Stromal cell of bone marrow (primary cell): ENCODE data around the gene GRIN3B.
"Not testable (repeated sequence)": the region's sequence is repeated elsewhere in the genome, so short reads cannot be mapped to it uniquely, and the experiment has no call there.

Experiments used
- DNase-seq: peaks from one replicate; pipeline ENCODE4 v3.0.0-alpha.2; 2012; ENCODE audit warnings: low read depth

Gene GRIN3B, protein sequence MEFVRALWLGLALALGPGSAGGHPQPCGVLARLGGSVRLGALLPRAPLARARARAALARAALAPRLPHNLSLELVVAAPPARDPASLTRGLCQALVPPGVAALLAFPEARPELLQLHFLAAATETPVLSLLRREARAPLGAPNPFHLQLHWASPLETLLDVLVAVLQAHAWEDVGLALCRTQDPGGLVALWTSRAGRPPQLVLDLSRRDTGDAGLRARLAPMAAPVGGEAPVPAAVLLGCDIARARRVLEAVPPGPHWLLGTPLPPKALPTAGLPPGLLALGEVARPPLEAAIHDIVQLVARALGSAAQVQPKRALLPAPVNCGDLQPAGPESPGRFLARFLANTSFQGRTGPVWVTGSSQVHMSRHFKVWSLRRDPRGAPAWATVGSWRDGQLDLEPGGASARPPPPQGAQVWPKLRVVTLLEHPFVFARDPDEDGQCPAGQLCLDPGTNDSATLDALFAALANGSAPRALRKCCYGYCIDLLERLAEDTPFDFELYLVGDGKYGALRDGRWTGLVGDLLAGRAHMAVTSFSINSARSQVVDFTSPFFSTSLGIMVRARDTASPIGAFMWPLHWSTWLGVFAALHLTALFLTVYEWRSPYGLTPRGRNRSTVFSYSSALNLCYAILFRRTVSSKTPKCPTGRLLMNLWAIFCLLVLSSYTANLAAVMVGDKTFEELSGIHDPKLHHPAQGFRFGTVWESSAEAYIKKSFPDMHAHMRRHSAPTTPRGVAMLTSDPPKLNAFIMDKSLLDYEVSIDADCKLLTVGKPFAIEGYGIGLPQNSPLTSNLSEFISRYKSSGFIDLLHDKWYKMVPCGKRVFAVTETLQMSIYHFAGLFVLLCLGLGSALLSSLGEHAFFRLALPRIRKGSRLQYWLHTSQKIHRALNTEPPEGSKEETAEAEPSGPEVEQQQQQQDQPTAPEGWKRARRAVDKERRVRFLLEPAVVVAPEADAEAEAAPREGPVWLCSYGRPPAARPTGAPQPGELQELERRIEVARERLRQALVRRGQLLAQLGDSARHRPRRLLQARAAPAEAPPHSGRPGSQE

DNA sequence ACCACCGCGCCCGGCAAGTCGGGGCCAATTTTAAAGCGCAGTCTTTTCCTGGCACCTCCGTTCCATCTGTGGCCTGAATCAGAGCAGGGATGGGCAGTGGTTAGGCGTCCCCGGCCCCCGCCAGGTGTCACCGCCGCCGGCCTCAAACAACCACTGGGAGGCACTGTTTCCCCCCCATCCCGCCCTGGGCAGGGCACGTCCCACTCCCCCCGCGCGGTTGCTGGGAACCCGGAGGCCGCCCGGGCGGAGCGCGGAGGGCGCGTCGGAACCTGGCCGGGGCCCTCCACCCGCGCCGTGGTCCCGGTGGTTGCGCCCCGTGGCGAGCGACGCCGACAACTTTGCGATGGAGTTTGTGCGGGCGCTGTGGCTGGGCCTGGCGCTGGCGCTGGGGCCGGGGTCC lies at the start of gene GRIN3B:
TSS of gene GRIN3B (plus strand) at position 325 of the 400 bp plus-strand sequence. CDS start at position 344, 19 bp downstream.
- no peak for DNase-seq

DNA sequence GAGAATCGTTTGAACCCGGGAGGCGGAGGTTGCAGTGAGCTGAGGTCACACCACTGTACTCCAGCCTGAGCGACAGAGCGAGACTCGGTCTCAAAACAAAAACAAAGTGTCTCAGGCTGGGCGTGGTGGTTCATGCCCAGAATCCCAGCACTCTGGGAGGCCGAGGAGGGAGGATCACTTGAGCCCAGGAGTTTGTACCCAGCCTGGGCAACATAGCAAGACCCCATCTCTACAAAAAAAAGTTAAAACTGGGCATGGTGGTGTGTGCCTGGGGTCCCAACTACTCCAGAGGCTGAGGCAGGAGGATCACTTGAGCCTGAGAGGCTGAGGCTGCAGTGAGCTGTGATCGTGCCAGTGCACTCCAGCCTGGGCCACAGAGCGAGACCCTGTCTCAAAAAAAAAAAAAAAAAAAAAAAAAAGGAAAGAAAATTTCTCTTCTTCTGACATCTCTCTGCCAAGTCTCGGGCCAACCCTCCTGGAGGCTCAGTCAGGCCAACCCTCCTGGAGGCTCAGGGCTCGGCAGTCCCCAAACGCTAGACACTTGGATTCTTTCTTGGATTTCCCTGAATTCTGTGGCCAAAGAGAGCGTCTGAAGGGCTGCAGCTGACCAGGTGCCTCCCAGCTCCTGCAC lies 48.1 kb upstream of the GRIN3B start:
- no peak for DNase-seq

DNA sequence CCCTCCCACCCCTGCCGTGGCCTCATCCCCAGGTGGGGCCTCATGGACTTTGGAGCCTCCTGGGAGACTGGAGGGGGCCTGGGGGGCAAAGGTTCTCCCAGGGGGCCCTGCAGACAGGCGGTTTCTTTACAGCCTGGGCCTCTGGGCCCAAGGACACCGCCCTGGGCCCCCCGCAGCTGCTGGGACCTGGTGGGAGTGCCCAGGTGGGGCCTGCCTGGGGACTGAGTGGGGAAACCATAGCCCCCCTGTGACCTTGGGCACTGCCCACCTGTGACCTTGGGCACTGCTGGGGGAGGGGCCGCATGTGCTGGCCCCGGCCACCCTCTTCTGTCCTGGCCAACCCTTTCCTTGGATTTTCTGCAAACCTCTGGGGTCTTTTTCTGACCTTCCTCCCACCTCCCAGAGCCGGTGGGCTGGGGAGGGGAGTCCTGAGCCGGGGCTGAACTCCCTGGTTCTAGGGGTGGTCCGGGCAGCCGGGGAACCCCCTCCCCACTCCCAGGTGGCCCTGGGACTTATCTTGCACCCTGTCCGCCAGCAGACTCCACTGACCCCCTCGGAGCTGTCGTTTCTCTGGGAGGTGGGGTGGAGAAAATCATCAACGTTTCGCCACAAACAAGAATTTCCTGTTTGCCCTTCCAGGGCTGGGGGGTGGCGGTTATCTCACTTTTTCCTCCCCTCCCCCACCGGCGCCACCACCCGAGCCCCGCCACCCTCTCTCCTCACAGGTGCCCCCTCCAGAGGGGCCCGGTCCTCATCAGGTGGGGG lies 47.4 kb upstream of the GRIN3B start:
- no peak for DNase-seq

DNA sequence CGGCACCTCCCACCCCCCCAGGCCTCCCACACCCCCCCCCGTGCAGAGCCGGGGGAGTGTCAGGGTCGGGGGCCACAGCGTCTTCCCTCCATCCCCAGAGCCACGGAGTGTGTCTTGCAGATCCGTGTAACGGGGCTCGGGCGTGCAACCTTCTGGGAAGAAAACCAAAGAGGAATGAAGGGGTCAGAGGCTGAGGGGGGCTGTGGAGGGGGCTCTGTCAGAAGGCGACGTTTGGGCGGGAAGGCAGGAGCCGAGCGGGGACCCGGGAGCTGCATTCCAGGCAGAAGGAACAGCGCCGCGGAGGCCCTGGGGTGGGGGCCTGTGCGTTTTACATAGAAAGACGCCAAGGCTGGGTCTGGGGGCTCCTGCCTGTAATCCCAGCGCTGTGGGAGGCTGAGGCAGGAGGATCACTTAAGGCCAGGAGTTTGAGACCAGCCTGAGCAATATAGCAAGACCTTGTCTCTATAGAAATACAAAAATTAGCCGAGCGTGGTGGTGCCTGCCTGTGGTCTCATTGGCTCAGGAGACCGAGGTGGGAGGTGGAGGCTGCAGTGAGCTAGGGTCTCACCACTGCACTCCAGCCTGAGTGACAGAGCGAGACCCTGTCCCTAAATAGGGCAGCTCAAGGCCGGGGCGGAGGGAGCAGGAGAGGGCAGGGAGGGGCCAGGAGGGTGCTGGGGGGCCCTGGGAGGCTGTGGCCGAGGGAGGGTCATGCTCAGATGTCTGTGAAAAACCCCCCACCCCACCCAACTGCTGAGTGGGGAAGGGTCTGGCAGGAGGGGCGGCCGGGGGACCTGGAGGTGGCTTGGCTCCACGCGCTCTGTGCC lies 46.6 kb upstream of the GRIN3B start:
- no peak for DNase-seq

DNA sequence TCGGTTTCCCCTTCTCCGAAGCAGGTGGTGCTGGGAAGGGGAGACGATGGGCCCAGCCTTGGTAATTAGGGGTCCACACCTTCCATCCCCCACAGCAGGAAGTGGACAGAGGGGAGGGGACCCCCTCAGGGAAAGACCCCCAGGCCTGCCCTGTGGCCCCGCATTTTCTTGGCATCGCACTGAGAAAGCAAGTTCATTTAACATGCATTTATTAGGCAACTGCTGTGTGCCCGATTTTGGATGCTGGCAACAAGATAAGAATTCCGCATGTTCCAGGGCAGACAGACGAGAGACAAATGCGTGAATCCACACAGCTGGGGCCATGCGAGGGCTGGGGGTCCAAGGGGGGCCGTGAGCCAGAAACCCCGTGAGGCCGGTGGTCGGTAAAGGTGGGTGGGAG lies 45.9 kb upstream of the GRIN3B start:
- DNase-seq, result no peak

DNA sequence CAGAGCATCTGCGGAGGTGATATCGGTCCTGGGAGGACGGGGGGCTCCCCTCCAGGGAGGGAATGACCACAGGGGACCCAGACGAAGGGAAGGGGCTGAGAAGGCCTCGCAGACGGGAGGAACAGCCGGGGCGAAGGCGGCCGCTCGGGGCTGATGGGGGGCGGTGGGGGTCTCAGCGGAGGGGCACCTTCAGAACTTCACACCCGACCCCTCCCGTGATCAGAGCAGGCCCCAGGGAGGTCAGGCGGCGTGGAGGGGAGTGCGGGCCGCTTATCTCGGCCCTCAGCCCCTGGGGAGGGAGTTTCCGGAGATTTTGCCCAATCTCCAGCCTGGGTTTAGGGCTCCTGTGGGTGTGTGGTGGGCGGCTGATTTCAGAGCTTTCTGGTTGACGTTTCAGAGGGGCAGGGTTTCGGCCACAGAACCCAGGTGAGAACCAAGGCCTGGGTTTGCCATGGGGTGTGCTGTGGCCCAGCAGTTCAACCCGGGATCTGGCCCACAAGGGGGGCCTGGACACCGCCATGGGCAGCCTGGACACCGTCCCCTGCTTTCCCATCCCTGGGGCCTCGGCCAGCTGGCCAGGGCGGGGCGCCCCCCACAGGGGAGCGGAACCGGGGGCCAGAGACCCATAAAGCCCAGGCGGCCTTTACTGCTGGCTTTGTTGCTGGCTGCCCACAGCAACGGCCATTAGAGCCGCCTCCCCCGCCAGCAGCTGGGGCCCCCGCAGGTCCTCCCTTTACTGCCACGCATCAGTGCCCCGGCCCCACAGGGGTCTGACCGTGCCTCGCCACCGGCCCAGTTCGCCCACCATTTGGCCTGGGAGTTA lies 45.3 kb upstream of the GRIN3B start:
- DNase-seq, result no peak

DNA sequence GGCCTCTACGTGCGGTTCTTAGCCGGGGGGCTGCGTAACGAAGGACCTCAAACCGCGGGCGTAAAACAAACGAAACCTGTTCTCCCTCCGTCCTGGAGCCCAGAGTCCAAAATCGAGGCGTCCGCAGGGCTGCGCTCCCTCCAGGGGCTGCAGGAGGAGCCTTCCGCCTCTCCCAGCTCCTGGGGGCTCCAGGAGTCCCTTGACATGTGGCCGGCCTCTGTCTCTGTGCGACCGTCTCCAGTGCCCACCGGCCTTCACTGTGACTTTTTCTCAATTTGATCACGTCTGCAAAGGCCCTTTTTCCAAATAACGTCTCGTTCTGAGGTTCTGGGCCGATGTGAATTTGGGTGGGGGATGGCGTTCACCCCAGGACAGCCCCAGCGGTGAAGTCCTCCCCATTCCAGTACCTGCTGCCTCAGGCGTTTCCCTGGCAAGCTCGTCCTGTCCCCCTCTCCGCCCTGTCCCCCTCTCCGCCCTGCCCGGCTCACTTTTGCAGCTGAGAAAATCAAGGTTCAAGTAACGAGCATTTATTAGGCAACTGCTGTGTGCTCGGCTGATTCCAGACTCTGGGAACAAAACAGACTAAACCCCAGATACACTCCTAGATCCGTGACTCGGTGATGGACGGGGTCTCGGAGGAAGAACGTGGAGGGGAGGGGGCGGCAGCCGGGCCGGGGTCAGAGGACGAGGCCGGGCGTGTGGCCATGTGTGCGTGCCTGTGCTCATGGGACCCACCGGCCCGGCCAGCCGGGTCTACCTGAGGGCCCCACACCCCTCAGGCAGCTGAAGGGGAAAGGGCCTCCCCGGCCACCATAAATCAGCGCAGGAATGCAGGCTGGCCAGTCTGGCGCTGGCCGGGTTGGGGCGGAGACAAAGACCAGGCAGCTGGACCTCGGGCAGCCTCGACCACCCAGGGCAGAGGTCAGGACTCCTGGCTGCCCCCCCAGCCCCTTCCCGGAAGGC lies 44.1 kb upstream of the GRIN3B start:
- DNase-seq, result no peak

DNA sequence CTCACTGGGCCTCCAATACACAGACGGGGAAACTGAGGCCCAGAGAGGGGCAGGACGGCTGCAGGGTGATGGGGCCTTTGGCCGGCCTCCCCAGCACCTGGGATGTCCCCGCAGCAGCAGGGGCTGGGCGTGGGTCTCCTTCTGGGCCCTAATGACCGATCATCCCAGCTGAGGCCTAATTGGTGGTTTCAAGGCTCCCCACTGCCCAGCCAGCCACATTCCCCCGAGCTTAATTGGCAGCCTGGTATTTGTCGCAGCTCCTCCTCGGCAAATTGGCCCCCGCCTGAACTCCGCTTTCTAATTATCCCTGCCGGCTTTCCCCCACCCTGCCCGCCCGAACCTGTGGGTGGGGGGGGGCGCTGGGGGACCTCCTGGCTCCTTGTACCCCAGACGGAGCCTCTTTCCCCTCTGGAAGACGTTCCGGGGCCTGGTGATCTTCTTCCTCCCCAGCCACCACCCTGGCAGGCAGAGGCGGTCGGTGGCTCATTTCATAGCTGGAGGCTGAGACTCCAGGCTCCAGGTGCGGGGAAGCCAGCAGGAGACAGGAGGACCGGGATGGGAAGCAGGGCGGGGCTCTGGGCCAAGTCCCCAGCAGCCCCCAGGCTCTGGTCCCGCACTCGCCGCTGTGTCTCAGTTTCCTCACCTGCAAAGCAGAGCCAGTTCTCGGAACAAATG lies 43.3 kb upstream of the GRIN3B start:
- DNase-seq, result no peak

DNA sequence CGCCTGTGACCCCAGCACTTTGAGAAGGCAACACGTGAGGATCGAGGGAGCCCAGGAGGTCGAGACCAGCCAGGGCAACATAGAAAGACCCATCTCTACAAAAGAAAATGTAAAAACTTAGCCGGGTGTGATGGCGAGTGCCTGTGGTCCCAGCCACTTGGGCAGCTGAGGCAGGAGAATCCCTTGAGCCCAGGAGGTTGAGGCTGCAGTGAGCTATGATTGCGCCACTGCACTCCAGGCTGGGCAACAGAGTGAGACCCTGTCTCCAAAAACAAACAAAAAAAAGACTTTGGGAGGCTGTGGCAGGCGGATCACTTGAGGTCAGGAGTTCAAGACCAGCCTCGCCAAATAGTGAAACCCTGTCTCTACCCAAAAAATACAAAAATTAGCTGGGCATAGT lies 42.6 kb upstream of the GRIN3B start:
- not testable (repeated sequence) for DNase-seq

DNA sequence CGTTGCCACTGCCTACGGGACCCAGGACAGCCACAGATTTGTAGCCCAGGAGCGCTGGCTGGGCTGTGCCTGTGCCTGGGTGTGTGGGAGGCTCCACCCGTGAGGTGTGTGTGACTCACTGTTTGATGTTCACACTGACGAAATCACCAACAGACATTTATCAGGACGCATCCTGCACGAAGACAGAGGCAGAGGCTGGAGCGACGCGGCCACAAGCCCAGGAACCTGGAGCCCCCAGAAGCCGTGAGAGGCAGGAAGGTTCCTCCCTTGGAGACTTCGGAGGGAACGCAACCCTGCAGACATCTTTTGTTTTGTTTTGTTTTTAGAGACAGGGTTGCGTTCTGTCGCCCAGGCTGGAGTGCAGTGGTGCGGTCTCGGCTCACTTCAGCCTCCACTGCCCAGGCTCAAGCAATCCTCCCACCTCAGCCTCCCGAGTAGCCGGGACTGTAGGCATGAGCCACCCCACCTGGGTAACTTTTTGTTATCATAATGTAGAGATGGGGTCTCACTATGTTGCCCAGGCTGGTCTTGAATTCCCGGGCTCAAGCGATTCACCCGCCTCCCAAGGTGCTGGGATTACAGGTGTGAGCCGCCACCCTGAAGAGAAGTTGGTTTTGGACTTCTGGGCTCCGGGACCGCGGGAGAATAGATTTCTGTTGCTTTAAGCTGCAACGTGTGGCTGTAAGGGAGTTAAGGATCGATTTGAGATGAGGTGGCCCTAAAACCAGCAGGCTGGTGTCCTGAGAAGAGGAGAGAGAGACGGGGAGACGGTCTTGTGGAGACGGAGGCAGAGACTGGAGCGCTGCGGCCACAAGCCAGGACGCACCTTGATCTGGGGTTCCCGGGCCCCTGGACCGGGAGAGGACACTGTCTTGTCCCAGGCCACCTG lies 41.0 kb upstream of the GRIN3B start:
- no peak for DNase-seq

DNA sequence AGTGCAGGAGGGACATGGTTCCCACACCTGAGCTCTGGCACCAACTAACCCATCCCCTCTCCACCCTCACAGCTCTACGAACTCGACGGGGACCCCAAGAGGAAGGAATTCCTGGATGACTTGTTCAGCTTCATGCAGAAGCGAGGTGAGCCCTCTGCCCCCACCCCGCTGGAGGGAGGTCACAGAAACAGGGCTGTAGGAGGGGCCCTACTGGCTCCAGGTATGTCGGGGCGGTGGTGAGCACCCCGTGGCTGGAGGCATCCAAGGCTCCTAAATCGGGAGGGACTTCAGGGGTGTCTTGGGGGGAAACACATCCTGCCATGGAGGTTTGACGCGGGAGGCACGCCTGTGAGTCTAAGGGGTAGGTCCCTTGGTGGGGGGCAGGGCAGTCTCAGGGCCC lies 40.2 kb upstream of the GRIN3B start:
- DNase-seq, result no peak

DNA sequence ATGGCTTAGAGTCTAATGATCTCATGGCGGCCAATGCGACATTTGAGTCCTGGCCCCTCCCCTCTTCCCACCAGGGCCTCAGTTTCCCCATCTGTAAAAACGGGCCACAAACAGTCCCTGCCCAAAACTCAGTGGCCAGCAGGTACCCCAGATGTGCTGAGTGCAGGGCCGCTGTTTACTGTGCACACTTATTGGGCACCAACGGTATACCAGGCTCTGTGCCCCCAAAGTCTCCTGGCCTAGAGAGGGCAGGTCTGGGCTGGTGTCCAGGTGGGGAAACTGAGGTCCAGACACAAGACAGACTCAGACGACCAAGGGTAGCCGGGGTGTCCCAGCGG lies 39.6 kb upstream of the GRIN3B start:
- no peak for DNase-seq

DNA sequence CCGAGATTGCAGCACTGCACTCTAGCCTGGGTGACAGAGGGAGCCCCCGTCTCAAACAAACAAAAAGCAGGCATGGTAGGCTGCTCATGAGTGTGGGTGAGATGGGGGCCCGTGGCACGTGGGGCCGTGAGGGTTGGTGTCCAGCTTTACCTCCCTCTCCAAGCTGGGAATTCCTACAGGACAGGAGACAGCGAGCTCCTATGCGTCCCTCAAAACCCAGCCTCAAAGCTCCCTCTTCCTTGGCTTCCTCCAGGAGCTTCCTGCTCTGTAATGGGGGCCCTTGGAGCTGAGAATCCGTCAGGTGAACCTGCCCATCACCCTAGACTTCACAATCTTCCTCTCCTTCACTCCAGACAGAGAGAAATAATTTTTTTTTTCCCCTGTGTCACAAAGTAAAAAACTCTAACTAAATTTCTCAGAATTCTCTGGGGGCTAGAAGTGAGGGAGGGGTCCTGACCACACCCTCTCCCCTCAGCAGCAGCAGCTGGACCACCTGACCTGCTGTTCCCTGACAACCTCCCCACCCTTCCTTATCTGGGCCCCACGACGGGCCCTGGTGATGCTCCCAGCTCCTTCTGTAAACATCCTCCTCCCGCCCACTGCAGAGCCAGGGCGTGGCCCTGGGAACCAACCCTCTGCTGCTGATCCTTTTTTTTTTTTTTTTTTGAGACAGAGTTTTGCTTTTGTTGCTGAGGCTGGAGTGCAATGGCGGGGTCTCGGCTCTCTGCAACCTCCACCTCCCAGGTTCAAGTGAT lies 38.2 kb upstream of the GRIN3B start:
- no peak for DNase-seq

DNA sequence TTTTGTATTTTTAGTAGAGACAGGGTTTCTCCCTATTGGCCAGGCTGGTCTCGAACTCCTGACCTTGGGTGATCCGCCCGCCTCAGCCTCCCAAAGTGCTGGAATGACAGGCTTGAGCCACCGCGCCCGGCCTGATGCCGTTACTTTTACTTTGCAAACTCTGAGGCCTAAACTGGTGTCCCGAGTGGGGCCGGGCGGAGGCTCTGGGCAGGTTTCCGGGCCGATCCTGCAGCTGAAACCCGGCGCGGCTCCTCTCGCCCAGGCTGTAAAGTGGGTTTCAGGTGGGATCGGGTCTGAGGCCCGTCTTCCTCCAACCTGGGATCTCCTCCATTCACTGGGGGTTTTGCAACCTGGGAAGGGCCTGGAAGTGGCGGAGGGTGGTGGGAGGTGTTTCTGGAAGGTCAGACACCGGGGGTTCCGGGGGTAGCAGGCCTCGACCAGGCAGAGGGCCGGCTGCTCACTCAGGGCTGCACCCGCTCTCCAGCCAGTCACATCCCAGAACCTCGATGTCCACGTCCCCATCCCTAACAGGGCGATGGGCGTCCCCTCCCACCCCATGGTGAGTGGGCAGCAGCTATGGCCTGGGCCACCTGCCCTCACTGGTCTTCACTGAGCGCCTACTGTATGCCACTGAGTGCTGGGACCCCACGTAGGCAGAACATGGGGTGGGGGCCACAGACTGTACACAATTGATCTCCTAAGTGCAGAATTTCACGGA lies 37.4 kb upstream of the GRIN3B start:
- DNase-seq, result no peak

DNA sequence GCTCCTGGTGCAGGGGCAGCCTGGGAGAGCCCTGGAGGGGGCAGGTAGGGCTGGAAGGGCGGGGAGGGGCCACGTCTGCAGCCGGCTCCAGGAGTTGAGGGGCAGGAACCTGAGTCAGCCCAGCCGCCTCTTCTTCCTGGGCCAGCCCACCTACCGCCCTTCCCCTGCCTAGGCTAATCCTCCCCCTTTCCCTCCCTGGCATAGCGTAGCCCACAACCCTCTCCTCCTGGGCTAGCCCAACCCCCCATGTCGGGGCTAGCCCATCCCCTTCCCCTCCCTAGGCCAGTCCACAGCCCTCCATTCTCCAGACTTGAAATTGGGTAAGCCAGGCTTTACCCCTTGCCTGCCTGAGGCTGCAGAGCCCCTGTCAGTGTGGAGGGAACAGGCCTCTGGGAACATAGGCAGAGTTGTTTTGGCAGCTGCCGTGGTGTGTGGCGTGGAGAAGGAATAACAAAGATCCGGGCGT lies 36.7 kb upstream of the GRIN3B start:
- DNase-seq, result no peak

DNA sequence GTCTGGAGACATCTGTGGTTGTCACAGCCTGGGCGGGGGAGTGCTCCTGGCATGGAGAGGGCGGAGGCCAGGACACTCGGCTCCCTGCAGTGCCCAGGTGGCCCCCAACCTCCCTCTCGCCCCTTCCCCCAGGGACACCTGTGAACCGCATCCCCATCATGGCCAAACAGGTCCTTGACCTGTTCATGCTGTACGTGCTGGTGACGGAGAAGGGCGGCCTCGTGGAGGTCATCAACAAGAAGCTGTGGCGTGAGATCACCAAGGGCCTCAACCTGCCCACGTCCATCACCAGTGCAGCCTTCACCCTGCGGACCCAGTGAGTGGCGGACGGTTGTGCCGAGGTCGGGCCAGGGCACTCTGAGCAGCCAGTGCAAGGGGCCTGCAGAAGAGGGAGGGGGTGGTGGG lies 36.1 kb upstream of the GRIN3B start:
- DNase-seq, result no peak
